HEK293 (cell line): ENCODE results near the gene GP1BB.
A peak's percentile ranks its signal among the peaks of the same experiment; 100 is the strongest.

Experiments used
- EGR2 ChIP-seq: fragments of 450-650 bp; formaldehyde crosslinking; IDR thresholded peaks from 2 replicates; pipeline ENCODE4 v1.5.1; 2016; ENCODE audit warnings: low read depth, missing biosample characterization, missing genetic modification characterization
- GLIS2 ChIP-seq: fragments of 450-650 bp; formaldehyde crosslinking; IDR thresholded peaks from 2 replicates; pipeline ENCODE4 v1.5.1; 2016; ENCODE audit warnings: missing biosample characterization, missing genetic modification characterization
- IKZF3 ChIP-seq: fragments of 450-650 bp; IDR thresholded peaks from 2 replicates; pipeline ENCODE4 v1.5.0; 2018; ENCODE audit warnings: missing biosample characterization, mild to moderate bottlenecking, missing genetic modification characterization, moderate library complexity
- ZBTB20 ChIP-seq: fragments of 450-650 bp; formaldehyde crosslinking; IDR thresholded peaks from 2 replicates; pipeline ENCODE4 v1.5.1; 2016; ENCODE audit warnings: missing biosample characterization, missing genetic modification characterization
- ZFHX2 ChIP-seq: fragments of 450-650 bp; formaldehyde crosslinking; conservative IDR thresholded peaks from 2 replicates; pipeline ENCODE4 v1.5.1; 2016; ENCODE audit warnings: missing biosample characterization, missing genetic modification characterization
- ZFP3 ChIP-seq: fragments of 450-650 bp; formaldehyde crosslinking; IDR thresholded peaks from 2 replicates; pipeline ENCODE4 v1.5.1; 2016; ENCODE audit warnings: low read depth, missing biosample characterization, missing genetic modification characterization
- ZNF112 ChIP-seq: fragments of 450-650 bp; formaldehyde crosslinking; IDR thresholded peaks from 2 replicates; pipeline ENCODE4 v1.5.0; 2017; ENCODE audit warnings: missing biosample characterization, missing genetic modification characterization
- ZNF132 ChIP-seq: fragments of 450-650 bp; formaldehyde crosslinking; IDR thresholded peaks from 2 replicates; pipeline ENCODE4 v1.5.1; 2017; ENCODE audit warnings: missing biosample characterization, missing genetic modification characterization, borderline replicate concordance
- ZNF146 ChIP-seq: fragments of 450-650 bp; formaldehyde crosslinking; IDR thresholded peaks from 2 replicates; pipeline ENCODE4 v1.5.1; 2016; ENCODE audit warnings: missing biosample characterization, missing genetic modification characterization
- ZNF16 ChIP-seq: fragments of 450-650 bp; formaldehyde crosslinking; IDR thresholded peaks from 2 replicates; pipeline ENCODE4 v1.5.1; 2016; ENCODE audit warnings: low read depth, missing biosample characterization, missing genetic modification characterization
- ZNF19 ChIP-seq: fragments of 450-650 bp; formaldehyde crosslinking; IDR thresholded peaks from 2 replicates; pipeline ENCODE4; 2016; ENCODE audit warnings: missing biosample characterization, missing genetic modification characterization, low read depth
- ZNF2 ChIP-seq: fragments of 450-650 bp; formaldehyde crosslinking; IDR thresholded peaks from 2 replicates; pipeline ENCODE4 v1.5.1; 2016; ENCODE audit warnings: missing biosample characterization, missing genetic modification characterization
- ZNF214 ChIP-seq: fragments of 450-650 bp; formaldehyde crosslinking; IDR thresholded peaks from 2 replicates; pipeline ENCODE4 v1.5.1; 2017; ENCODE audit warnings: missing biosample characterization, mild to moderate bottlenecking, missing genetic modification characterization, borderline replicate concordance
- ZNF266 ChIP-seq: fragments of 450-650 bp; formaldehyde crosslinking; IDR thresholded peaks from 2 replicates; pipeline ENCODE4 v1.5.1; 2016; ENCODE audit warnings: missing biosample characterization, missing genetic modification characterization, low read depth
- ZNF335 ChIP-seq: fragments of 450-650 bp; formaldehyde crosslinking; conservative IDR thresholded peaks from 2 replicates; pipeline ENCODE4 v1.5.1; 2016; ENCODE audit warnings: missing biosample characterization, missing genetic modification characterization
- ZNF473 ChIP-seq: fragments of 450-650 bp; formaldehyde crosslinking; IDR thresholded peaks from 2 replicates; pipeline ENCODE4 v1.5.1; 2017; ENCODE audit warnings: missing biosample characterization, missing genetic modification characterization
- ZNF501 ChIP-seq: fragments of 450-650 bp; formaldehyde crosslinking; IDR thresholded peaks from 2 replicates; pipeline ENCODE4 v1.5.1; 2016; ENCODE audit warnings: missing biosample characterization, missing genetic modification characterization
- ZNF529 ChIP-seq: fragments of 450-650 bp; formaldehyde crosslinking; IDR thresholded peaks from 2 replicates; pipeline ENCODE4 v1.5.1; 2017; ENCODE audit warnings: missing genetic modification characterization, missing biosample characterization; ENCODE audit not compliant: insufficient replicate concordance
- ZNF544 ChIP-seq: fragments of 450-650 bp; formaldehyde crosslinking; IDR thresholded peaks from 2 replicates; pipeline ENCODE4 v1.5.0; 2017; ENCODE audit warnings: missing biosample characterization, missing genetic modification characterization
- ZNF747 ChIP-seq: fragments of 450-650 bp; formaldehyde crosslinking; IDR thresholded peaks from 2 replicates; pipeline ENCODE4 v1.5.1; 2016; ENCODE audit warnings: missing biosample characterization, missing genetic modification characterization
- ZNF785 ChIP-seq: fragments of 450-650 bp; formaldehyde crosslinking; IDR thresholded peaks from 2 replicates; pipeline ENCODE4 v1.5.1; 2016; ENCODE audit warnings: missing biosample characterization, missing genetic modification characterization
- ZSCAN16 ChIP-seq: fragments of 450-650 bp; formaldehyde crosslinking; IDR thresholded peaks from 2 replicates; pipeline ENCODE4 v1.5.1; 2016; ENCODE audit warnings: missing biosample characterization, missing genetic modification characterization
- ZXDB ChIP-seq: fragments of 450-650 bp; formaldehyde crosslinking; IDR thresholded peaks from 2 replicates; pipeline ENCODE4 v1.5.1; 2016; ENCODE audit warnings: missing biosample characterization, missing genetic modification characterization
- TF ChIP-seq, protein P1 (sequence below): fragments of 450-650 bp; formaldehyde crosslinking; IDR thresholded peaks from 2 replicates; pipeline ENCODE4 v1.5.1; 2016; ENCODE audit warnings: missing biosample characterization, missing genetic modification characterization
- TF ChIP-seq, protein P2 (sequence below): fragments of 450-650 bp; formaldehyde crosslinking; IDR thresholded peaks from 2 replicates; pipeline ENCODE4 v1.5.1; 2016; ENCODE audit warnings: missing biosample characterization, missing genetic modification characterization
- TF ChIP-seq, protein P3 (sequence below): fragments of 450-650 bp; formaldehyde crosslinking; IDR thresholded peaks from 2 replicates; pipeline ENCODE4 v1.5.1; 2016; ENCODE audit warnings: missing biosample characterization, missing genetic modification characterization, borderline replicate concordance
- TF ChIP-seq, protein P4 (sequence below): fragments of 450-650 bp; formaldehyde crosslinking; IDR thresholded peaks from 2 replicates; pipeline ENCODE4 v1.5.1; 2016; ENCODE audit warnings: missing biosample characterization, missing genetic modification characterization, borderline replicate concordance
- TF ChIP-seq, protein P5 (sequence below): fragments of 450-650 bp; formaldehyde crosslinking; IDR thresholded peaks from 2 replicates; pipeline ENCODE4 v1.5.1; 2017; ENCODE audit warnings: missing biosample characterization, missing genetic modification characterization

Gene GP1BB

DNA sequence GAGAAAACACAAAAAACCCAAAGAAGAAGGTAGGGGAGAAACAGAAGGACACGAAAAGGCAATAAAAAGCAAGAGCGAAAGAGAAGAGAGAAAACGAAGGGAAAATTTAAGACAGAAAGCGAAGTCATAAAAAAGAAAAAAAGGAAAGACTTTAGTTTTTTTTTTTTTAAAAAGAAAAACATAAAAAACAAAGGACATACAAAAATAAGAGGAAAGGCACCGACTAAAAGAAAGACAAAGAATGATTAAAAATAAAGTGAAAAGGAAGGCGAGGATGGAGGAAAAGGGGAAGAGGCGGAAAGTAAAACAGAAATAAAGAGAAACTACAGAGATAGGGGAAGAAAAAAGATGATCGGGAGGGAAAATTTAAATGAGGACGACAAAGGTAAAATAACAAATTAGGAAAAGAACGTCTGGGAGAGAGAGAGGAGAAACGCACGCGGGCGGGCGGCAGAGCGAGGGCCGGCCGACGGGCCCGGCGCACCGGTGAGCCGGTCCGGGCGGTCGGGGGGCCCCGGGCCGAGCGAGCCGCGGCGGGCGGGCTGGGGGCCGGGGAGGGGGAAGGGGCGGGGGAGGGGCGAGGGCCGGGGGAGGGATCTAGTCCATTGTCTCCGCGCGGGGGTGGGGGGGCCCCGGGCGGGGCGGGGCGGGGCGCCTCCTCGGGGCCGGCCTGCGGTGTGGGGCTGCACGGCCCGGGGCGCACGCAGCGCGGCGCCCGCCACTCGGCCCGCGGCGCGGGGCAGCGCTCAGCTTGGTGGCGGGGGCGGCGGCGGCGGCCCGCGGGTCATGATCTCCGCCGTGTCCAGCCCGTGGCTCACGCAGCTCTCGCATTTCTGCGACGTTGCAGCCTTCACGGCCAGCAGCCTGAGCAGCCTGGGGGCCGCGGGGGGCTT, 37.0 kb downstream of the GP1BB start, which contains the start of gene TBX1 (continued):
- TF ChIP-seq, protein P1, sequence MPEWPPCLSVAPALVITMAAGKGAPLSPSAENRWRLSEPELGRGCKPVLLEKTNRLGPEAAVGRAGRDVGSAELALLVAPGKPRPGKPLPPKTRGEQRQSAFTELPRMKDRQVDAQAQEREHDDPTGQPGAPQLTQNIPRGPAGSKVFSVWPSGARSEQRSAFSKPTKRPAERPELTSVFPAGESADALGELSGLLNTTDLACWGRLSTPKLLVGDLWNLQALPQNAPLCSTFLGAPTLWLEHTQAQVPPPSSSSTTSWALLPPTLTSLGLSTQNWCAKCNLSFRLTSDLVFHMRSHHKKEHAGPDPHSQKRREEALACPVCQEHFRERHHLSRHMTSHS (tag by site-specific recombination): no peak
- TF ChIP-seq ZNF266 (no peak), GLIS2 (no peak), ZNF544 (no peak), ZFHX2 (no peak), ZNF785 (no peak), ZNF19 (tag by site-specific recombination) (no peak), ZNF146 (tag by site-specific recombination) (no peak), ZNF16 (tag by site-specific recombination) (no peak), ZXDB (tag by site-specific recombination) (peak; percentile 43; the same call in 1 of the 2 replicates), ZNF112 (tag by site-specific recombination) (no peak), ZNF2 (0 out of 2 replicates have a peak, but pooled peaks have one; percentile 38), ZNF335 (tag by site-specific recombination) (peak; percentile 68), ZSCAN16 (no peak), ZNF473 (tag by site-specific recombination) (no peak), ZNF747 (tag by site-specific recombination) (no peak), ZFP3 (tag by site-specific recombination) (no peak), EGR2 (tag by site-specific recombination) (0 out of 2 replicates have a peak, but pooled peaks have one; percentile 2), ZBTB20 (tag by site-specific recombination) (peak; percentile 27; the same call in 1 of the 2 replicates), ZNF501 (tag by site-specific recombination) (no peak), ZNF214 (tag by site-specific recombination) (no peak), ZNF132 (no peak), IKZF3 (no peak), ZNF529 (tag by site-specific recombination) (no peak)
- TF ChIP-seq, protein P2, sequence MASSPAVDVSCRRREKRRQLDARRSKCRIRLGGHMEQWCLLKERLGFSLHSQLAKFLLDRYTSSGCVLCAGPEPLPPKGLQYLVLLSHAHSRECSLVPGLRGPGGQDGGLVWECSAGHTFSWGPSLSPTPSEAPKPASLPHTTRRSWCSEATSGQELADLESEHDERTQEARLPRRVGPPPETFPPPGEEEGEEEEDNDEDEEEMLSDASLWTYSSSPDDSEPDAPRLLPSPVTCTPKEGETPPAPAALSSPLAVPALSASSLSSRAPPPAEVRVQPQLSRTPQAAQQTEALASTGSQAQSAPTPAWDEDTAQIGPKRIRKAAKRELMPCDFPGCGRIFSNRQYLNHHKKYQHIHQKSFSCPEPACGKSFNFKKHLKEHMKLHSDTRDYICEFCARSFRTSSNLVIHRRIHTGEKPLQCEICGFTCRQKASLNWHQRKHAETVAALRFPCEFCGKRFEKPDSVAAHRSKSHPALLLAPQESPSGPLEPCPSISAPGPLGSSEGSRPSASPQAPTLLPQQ (tag by site-specific recombination): no peak
- TF ChIP-seq, protein P3, sequence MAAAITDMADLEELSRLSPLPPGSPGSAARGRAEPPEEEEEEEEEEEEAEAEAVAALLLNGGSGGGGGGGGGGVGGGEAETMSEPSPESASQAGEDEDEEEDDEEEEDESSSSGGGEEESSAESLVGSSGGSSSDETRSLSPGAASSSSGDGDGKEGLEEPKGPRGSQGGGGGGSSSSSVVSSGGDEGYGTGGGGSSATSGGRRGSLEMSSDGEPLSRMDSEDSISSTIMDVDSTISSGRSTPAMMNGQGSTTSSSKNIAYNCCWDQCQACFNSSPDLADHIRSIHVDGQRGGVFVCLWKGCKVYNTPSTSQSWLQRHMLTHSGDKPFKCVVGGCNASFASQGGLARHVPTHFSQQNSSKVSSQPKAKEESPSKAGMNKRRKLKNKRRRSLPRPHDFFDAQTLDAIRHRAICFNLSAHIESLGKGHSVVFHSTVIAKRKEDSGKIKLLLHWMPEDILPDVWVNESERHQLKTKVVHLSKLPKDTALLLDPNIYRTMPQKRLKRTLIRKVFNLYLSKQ: no peak
- TF ChIP-seq, protein P4, sequence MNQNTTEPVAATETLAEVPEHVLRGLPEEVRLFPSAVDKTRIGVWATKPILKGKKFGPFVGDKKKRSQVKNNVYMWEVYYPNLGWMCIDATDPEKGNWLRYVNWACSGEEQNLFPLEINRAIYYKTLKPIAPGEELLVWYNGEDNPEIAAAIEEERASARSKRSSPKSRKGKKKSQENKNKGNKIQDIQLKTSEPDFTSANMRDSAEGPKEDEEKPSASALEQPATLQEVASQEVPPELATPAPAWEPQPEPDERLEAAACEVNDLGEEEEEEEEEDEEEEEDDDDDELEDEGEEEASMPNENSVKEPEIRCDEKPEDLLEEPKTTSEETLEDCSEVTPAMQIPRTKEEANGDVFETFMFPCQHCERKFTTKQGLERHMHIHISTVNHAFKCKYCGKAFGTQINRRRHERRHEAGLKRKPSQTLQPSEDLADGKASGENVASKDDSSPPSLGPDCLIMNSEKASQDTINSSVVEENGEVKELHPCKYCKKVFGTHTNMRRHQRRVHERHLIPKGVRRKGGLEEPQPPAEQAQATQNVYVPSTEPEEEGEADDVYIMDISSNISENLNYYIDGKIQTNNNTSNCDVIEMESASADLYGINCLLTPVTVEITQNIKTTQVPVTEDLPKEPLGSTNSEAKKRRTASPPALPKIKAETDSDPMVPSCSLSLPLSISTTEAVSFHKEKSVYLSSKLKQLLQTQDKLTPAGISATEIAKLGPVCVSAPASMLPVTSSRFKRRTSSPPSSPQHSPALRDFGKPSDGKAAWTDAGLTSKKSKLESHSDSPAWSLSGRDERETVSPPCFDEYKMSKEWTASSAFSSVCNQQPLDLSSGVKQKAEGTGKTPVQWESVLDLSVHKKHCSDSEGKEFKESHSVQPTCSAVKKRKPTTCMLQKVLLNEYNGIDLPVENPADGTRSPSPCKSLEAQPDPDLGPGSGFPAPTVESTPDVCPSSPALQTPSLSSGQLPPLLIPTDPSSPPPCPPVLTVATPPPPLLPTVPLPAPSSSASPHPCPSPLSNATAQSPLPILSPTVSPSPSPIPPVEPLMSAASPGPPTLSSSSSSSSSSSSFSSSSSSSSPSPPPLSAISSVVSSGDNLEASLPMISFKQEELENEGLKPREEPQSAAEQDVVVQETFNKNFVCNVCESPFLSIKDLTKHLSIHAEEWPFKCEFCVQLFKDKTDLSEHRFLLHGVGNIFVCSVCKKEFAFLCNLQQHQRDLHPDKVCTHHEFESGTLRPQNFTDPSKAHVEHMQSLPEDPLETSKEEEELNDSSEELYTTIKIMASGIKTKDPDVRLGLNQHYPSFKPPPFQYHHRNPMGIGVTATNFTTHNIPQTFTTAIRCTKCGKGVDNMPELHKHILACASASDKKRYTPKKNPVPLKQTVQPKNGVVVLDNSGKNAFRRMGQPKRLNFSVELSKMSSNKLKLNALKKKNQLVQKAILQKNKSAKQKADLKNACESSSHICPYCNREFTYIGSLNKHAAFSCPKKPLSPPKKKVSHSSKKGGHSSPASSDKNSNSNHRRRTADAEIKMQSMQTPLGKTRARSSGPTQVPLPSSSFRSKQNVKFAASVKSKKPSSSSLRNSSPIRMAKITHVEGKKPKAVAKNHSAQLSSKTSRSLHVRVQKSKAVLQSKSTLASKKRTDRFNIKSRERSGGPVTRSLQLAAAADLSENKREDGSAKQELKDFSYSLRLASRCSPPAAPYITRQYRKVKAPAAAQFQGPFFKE (tag by site-specific recombination): no peak
- TF ChIP-seq, protein P5, sequence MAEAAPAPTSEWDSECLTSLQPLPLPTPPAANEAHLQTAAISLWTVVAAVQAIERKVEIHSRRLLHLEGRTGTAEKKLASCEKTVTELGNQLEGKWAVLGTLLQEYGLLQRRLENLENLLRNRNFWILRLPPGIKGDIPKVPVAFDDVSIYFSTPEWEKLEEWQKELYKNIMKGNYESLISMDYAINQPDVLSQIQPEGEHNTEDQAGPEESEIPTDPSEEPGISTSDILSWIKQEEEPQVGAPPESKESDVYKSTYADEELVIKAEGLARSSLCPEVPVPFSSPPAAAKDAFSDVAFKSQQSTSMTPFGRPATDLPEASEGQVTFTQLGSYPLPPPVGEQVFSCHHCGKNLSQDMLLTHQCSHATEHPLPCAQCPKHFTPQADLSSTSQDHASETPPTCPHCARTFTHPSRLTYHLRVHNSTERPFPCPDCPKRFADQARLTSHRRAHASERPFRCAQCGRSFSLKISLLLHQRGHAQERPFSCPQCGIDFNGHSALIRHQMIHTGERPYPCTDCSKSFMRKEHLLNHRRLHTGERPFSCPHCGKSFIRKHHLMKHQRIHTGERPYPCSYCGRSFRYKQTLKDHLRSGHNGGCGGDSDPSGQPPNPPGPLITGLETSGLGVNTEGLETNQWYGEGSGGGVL (tag by site-specific recombination): peak; percentile 43
